SU-DHL-6 (cell line): ENCODE data around the gene HSPA12B.

Experiments used
- CTCF ChIP-seq: fragments of 200-600 bp; sonication (generic); IDR thresholded peaks from one replicate; pipeline ENCODE4 v1.5.1; 2017; ENCODE audit warnings: antibody characterized with exemption, mild to moderate bottlenecking, low read length, moderate library complexity; ENCODE audit not compliant: insufficient read depth, poor library complexity, severe bottlenecking
- EZH2phosphoT487 ChIP-seq: fragments of 200-600 bp; sonication (generic), shearing (Covaris generic); conservative IDR thresholded peaks from 2 replicates; pipeline ENCODE4 v1.6.1; 2018; ENCODE audit warnings: mild to moderate bottlenecking, antibody characterized with exemption, low read length, moderate library complexity, mixed read lengths

- no peak for TF ChIP-seq CTCF
- no peak for TF ChIP-seq EZH2phosphoT487
These were observed 35.5 kb upstream of the HSPA12B start for GRCh38 chr20:3696745-3697587.
